Thyroid gland (tissue), 4 donors: ENCODE data around the gene ZNF750. TPM values are rescaled to one million over a fixed set of nuclear protein-coding genes. Genes with fewer than 3 reads are reported as not detected.

Experiments
- DNase-seq, 2 donors: peaks; one replicate each; pipeline ENCODE4 v3.0.0-alpha.2; 2019
- H3K27ac ChIP-seq, 3 donors: fragments of 200-600 bp; sonication (generic); 1 replicate in 2 of 3; 2 replicates in 1 of 3; pipeline ENCODE4 v1.5.1; 2016 to 2019; ENCODE audit warnings: mild to moderate bottlenecking in 1 of 3, moderate library complexity in 1 of 3
- H3K27me3 ChIP-seq: fragments of 200-600 bp; sonication (generic); one replicate; pipeline ENCODE4 v1.5.1; 2019
- H3K36me3 ChIP-seq, 2 donors: fragments of 200-600 bp; sonication (generic); one replicate each; pipeline ENCODE4 v1.5.1; 2016 to 2019
- H3K4me1 ChIP-seq, 2 donors: fragments of 200-600 bp; sonication (generic); one replicate each; pipeline ENCODE4 v1.5.1; 2017 to 2019
- H3K4me3 ChIP-seq, 3 donors: fragments of 200-600 bp; sonication (generic); replicated peaks in 1 of 3; 1 replicate in 2 of 3; 2 replicates in 1 of 3; pipeline ENCODE4 v1.5.1; 2016; ENCODE audit warnings: mild to moderate bottlenecking in 1 of 3
- H3K9me3 ChIP-seq: fragments of 200-600 bp; sonication (generic); one replicate; pipeline ENCODE4 v1.5.1; 2017
- CTCF ChIP-seq, 6 experiments: fragments of 200-600 bp in 3 of 6; fragments of 450-650 bp in 3 of 6; sonication (generic) in 3 of 6; IDR thresholded peaks; one replicate each; pipeline ENCODE4 v1.5.1; 2016 to 2019; ENCODE audit warnings: antibody characterized with exemption in 6 of 6, mild to moderate bottlenecking in 2 of 6, inconsistent platforms in 1 of 6, moderate library complexity in 1 of 6
- POLR2A ChIP-seq, 2 donors: fragments of 450-650 bp; IDR thresholded peaks; one replicate each; pipeline ENCODE4 v1.6.1; 2017; ENCODE audit warnings: antibody characterized with exemption in 2 of 2, mild to moderate bottlenecking in 2 of 2, moderate library complexity in 1 of 2
- WGBS, 2 donors: methylation state at CpG; one replicate each; pipeline ENCODE4 v1.1.5; 2017; 5-methylcytosine and 5-hydroxymethylcytosine counted together
- intact Hi-C: fragments of 100-400 bp; cut with DNase I; formaldehyde crosslinking; loops from one replicate; pipeline ENCODE4 v1.15.1; 2023
- total RNA-seq, 4 donors: library from RNA; depleted of rRNA; stranded (reverse); fragments of >200 nt; gene quantifications; one replicate each; pipeline ENCODE4 v1.2.3, GENCODE V29; 2016

ZNF750 gene
- total RNA-seq, 4 donors from 2014 or later = 3.0 to 6.0 (median 4.5) TPM

GRCh38 chr17:82869536-82869935 lies 29.7 kb upstream of the ZNF750 start:
- Histone ChIP-seq H3K27me3 (no peaks in the 10 kb centered on the region), H3K9me3 (no peaks in the 10 kb centered on the region), H3K4me3 (no peak overlapping the region), H3K27ac (peak overlapping the region in 1 of 3 donors; percentile 80), H3K4me1 (peaks cover 13 to 68% of the 10 kb centered on the region in 2 donors), H3K36me3 (peaks cover 0 to 4% of the 10 kb centered on the region in 2 donors)
- TF ChIP-seq POLR2A (IDR thresholded peaks at IDR 0.05) (no peak), CTCF (IDR thresholded peaks at IDR 0.05) (no peak)
- intact Hi-C loops = no loop called here
- no peak for DNase-seq
- 84 to 97% methylated on average over 10 to 11 of the region's 11 CpGs for WGBS, 2 donors

- Histone ChIP-seq H3K9me3 (no peaks in the 10 kb centered on the region), H3K27me3 (no peaks in the 10 kb centered on the region), H3K36me3 (peaks cover 0 to 4% of the 10 kb centered on the region in 2 donors), H3K4me1 (peaks cover 22 to 73% of the 10 kb centered on the region in 2 donors), H3K27ac (no peak overlapping the region), H3K4me3 (no peak overlapping the region)
- WGBS, 2 donors = 93% methylated on average over 21 of the region's 21 CpGs
- TF ChIP-seq POLR2A (IDR thresholded peaks at IDR 0.05) (no peak), CTCF (IDR thresholded peaks at IDR 0.05) (no peak)
- intact Hi-C loops = no loop called here
- no peak for DNase-seq
These were observed 28.9 kb upstream of the ZNF750 start for GRCh38 chr17:82868715-82869131.

- H3K27ac ChIP-seq = no peak overlapping the region
- WGBS, 2 donors = 92 to 96% methylated on average over 17 to 18 of the region's 18 CpGs
- TF ChIP-seq CTCF (IDR thresholded peaks at IDR 0.05) = no peak
- TF ChIP-seq POLR2A (IDR thresholded peaks at IDR 0.05) = no peak
- intact Hi-C loops = no loop called here
- no peak for DNase-seq
- no peak overlapping the region for H3K4me3 ChIP-seq
- no peaks in the 10 kb centered on the region for H3K9me3 ChIP-seq
- peaks cover 0 to 4% of the 10 kb centered on the region in 2 donors for H3K36me3 ChIP-seq
- H3K4me1 ChIP-seq = peaks cover 25 to 80% of the 10 kb centered on the region in 2 donors
- H3K27me3 ChIP-seq = no peaks in the 10 kb centered on the region
These were observed 28.0 kb upstream of the ZNF750 start for GRCh38 chr17:82867763-82868325.

- H3K9me3 ChIP-seq = no peaks in the 10 kb centered on the region
- TF ChIP-seq CTCF (IDR thresholded peaks at IDR 0.05) (no peak), POLR2A (IDR thresholded peaks at IDR 0.05) (no peak)
- no peak overlapping the region for H3K4me3 ChIP-seq
- WGBS, 2 donors = 83% methylated on average over 8 of the region's 11 CpGs; no CpG with 5 or more reads in 1 of the 2 donors
- peak overlapping the region in 2 of 3 donors; percentile 32 to 53 for H3K27ac ChIP-seq
- peaks cover 0 to 4% of the 10 kb centered on the region in 2 donors for H3K36me3 ChIP-seq
- H3K27me3 ChIP-seq = no peaks in the 10 kb centered on the region
- H3K4me1 ChIP-seq = peaks cover 25 to 71% of the 10 kb centered on the region in 2 donors
- intact Hi-C loops = no loop called here
- no peak for DNase-seq
These were observed 26.9 kb upstream of the ZNF750 start for GRCh38 chr17:82866590-82867191.

GRCh38 chr17:82865774-82866395 lies 26.1 kb upstream of the ZNF750 start:
- intact Hi-C loops = no loop called here
- H3K27ac ChIP-seq = peak overlapping the region; percentile 32 to 53 (median 47)
- TF ChIP-seq CTCF (IDR thresholded peaks at IDR 0.05) = no peak
- no peak for TF ChIP-seq POLR2A (IDR thresholded peaks at IDR 0.05)
- no peaks in the 10 kb centered on the region for H3K9me3 ChIP-seq
- peaks cover 0 to 4% of the 10 kb centered on the region in 2 donors for H3K36me3 ChIP-seq
- H3K4me3 ChIP-seq = no peak overlapping the region
- 71 to 81% methylated on average over 9 of the region's 9 CpGs for WGBS, 2 donors
- H3K27me3 ChIP-seq = no peaks in the 10 kb centered on the region
- no peak for DNase-seq
- peaks cover 25 to 65% of the 10 kb centered on the region in 2 donors for H3K4me1 ChIP-seq
